Stimulated activated CD8-positive, alpha-beta memory T cell treated with anti-CD3 and anti-CD28 coated beads, Interleukin-12 subunit alpha, Interleukin-12 subunit beta, amount 100 ng/mL, for 24 hours (primary cell): ENCODE measurements around the gene PRM2.

Experiments used
- DNase-seq: peaks from one replicate; pipeline ENCODE4 v3.0.0-alpha.2; 2020; ENCODE audit errors: extremely low read depth

Gene PRM2

DNA sequence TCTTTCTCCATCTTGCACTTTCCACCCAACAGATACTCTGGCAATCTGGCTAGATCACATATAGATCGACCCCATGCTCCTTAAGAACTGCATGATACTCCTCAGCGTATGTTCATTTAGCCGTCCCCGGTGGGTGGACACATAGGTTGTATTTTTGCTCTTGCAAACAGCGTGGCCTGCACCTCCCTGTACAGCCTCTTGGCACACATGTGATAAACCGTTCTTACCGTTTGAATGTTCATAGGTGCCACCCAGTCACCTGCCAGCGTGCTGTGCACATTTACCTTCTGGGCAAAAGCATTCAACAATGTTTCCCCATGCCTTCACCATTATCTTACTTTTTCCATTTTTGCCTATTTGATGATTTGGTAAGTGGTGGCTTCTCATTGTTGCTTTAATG, 13.4 kb downstream of the PRM2 start:
- DNase-seq = no peak

DNA sequence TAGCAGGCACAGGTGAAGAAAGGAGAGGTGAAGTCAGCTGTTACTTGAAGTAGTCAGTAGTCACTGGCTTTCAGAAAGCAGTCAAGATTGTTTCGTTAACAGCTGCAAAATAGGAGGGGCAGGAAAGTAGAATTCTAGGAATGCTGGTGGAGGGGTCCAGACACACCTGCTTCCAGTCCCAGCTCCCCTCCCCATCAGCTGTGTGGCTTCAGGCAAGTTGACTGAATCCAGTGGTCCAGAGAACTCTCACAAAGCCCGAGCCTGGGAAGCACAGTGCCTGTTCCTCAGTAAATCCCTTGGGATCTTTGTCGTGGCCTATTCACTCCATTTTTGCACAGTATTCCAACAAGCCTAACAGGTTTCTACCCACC, 15.7 kb downstream of the PRM2 start:
- DNase-seq = no peak

- no peak for DNase-seq
Measured at GRCh38 chr16:11259655-11260595, 16.4 kb downstream of the PRM2 start.

- DNase-seq = no peak
Measured at GRCh38 chr16:11258553-11259492, 17.5 kb downstream of the PRM2 start.

DNA sequence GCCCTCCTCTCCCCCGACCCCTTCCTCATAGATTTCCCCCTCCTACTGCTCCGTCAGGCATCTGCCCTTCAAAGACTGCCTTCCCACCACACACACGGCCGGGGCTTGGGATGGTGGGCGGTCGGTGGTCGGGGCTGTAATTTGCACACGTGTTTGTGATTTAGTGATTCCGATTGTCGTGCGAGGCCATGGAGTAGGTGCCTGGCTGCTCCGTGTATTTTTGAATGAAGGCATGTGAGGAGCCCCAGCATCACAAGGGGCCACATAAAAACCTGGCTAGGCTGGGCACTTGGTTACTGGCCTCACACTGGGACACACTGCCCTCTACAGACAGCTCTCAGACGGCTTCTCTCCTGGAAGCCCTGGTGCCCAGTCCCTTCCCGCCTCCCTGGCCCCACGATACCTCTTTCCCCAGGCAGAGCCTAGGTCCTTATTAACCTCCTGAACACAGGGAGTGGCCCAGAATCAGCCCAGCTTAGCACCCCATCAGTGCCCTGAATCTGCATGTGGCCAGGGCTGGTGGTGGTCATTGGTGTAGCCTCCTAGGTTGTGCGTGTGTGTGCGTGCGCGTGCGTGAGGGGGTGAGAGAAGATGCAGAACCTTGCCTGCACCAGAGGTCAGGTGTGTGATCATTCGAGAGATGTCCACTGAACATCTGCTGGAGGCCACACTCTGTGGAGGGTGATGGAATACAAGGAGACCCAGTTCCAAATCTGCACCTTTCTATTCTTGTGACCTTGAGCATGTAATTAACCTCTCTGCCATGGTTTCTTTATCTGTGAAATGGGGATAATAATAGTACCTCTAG, 18.9 kb downstream of the PRM2 start:
- DNase-seq = no peak

GRCh38 chr16:11256661-11257130, 19.6 kb downstream of the PRM2 start:
- no peak for DNase-seq

DNA sequence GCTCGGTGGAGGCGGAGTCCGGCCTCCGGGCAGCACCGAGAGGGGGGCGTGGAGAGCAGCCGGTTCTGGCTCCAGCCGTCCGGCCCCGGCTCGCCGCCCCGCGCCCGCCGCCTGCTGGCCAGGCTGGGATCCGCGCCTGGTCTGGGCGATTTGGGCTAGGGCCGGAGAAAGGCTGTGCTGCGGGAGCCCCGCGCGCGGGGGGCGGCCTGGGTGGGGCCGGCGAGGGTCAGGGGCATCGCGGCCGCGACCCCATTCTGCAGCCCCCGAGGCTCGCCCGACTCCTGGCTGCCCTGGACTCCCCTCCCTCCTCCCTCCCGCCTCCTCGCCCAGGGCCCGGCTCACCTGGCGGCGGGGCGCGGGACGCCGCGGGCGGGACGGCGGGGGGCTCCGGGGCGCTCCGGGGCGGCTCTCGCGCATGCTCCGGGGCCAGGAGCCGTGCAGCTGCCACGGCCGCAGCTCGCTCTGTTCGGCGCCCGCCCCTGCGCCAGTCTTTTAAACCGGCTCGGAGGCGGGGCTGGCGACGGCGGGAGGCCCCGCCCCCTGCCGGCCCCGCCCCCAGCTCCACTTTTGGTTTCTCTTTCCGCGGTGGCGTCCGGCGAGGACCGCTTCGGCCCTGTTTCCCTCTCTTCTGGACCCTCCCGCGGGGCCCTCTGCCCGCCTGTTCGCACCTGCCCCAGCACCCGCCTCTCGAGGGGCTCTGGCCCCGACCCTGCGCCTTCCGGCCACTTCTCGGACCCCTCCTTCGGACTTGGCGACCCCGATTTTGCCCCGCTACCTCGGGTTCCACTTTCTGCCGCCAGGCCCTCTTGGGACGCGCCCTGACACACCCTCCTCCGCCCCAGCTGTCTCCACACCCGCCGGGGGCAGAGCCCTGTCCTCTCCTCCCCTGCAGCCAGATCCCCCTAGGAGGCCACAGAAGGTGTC, 20.3 kb downstream of the PRM2 start, which contains the start of gene SOCS1:
Gene SOCS1 (minus strand): TSS at position 468 of the 924 bp plus-strand sequence. CDS start 726 bp downstream, outside the sequence.
- DNase-seq = peak; percentile 80

GRCh38 chr16:11254913-11255736, 21.2 kb downstream of the PRM2 start:
- DNase-seq = no peak

- DNase-seq = no peak
Measured at GRCh38 chr16:11253995-11254912, 22.0 kb downstream of the PRM2 start.

- DNase-seq = no peak
Measured at GRCh38 chr16:11253009-11253994, 23.0 kb downstream of the PRM2 start.

GRCh38 chr16:11252482-11252931, 23.8 kb downstream of the PRM2 start:
- DNase-seq = no peak

GRCh38 chr16:11251525-11252481, 24.5 kb downstream of the PRM2 start:
- DNase-seq = peak; percentile 63

DNA sequence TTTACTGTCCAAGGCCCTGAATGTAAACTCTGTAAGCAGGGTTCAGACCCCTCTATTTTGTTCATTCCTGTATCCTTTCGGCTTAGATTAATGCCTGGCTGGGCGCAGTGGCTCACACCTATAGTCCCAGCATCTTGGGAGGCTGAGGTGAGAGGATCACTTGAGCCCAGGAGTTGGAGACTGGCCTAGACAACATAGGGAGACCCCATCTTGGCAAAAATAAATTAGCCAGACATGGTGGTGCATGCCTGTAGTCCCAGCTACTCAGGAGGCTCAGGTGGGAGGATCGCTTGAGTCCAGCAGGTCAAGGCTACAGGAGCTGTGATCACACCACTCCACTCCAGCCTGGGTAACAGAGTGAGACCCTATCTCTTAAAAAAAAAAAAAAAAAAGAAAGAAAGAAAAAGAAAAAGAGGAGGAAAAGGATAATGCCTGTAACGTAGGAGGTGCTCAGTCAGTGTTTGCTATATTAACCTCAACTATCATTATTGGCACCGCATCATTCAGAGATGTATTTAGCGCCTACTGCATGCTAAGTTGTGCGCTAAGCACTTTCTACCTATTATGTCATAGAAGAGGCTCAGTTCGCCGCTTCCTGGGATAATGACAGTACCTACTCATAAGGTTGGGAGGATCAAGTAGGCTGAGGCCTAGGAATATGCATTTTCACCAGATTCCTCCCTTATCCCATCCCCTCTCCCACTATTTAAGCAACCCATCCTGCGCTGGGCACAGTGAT, 25.3 kb downstream of the PRM2 start:
- DNase-seq = no peak

- no peak for DNase-seq
Measured at GRCh38 chr16:11250091-11250785, 26.0 kb downstream of the PRM2 start.
